GM12878 (cell line): ENCODE measurements around the gene SPATA32. TPM values are rescaled to one million over a fixed set of nuclear protein-coding genes. Genes with fewer than 3 reads are reported as not detected.
A peak's percentile ranks its signal among the peaks of the same experiment; 100 is the strongest.

Experiments used
- ATAC-seq: fragments of 200-7000 bp; cut with Tn5 transposase; 3 replicates; pipeline ENCODE4 v1.9.1; 2020; ENCODE audit warnings: mild to moderate bottlenecking, moderate library complexity
- BruUV-seq: library from RNA; stranded (reverse); fragments of 400-500 nt; replicated peaks from 2 replicates; lab custom pipeline; 2021; lab: Mats Ljungman, UMichigan
- CTCF ChIA-PET: fragments of 300-600 bp; sonication (Branson Sonifier 250); formaldehyde crosslinking; extraction: SDS; loops from one replicate; lab custom pipeline; 2021; ENCODE audit warnings: inconsistent platforms; lab: Yijun Ruan, JAX
- POLR2A ChIA-PET: fragments of 350-600 bp; formaldehyde crosslinking; extraction: SDS; loops from one replicate; lab custom pipeline; 2021; ENCODE audit warnings: inconsistent platforms; lab: Charles Lee
- RAD21 ChIA-PET: fragments of 300-600 bp; sonication (Branson Sonifier 250); formaldehyde crosslinking; loops from one replicate; lab custom pipeline; 2023; ENCODE audit warnings: antibody characterized with exemption; ENCODE audit not compliant: unreplicated experiment; lab: Charles Lee
- SMC1A ChIA-PET: fragments of 300-600 bp; sonication (Branson Sonifier 250); formaldehyde crosslinking; loops from one replicate; lab custom pipeline; 2023; ENCODE audit not compliant: unreplicated experiment, uncharacterized antibody; lab: Charles Lee
- DNase-seq: peaks from one replicate; pipeline ENCODE4 v3.0.0-alpha.2; 2011; ENCODE audit warnings: low read depth, low spot score
- FAIRE-seq: peaks from 3 replicates; lab custom pipeline; 2011; peaks lifted over from hg19 to GRCh38; lab: Jason Lieb, UNC
- H2AFZ ChIP-seq: 2 replicates; pipeline ENCODE4 v1.6.0; 2011; ENCODE audit warnings: low read depth, low read length, control low read depth; ENCODE audit not compliant: control insufficient read depth
- H3K27ac ChIP-seq: 2 replicates; pipeline ENCODE4 v1.5.1; 2011; ENCODE audit warnings: control low read depth; ENCODE audit not compliant: control insufficient read depth, insufficient read depth
- H3K27me3 ChIP-seq, 2 experiments: replicated peaks in 1 of 2; 2 replicates each; pipeline versions ENCODE4 v1.6.0 to v1.6.1; 2011; ENCODE audit warnings: low read length in 1 of 2; ENCODE audit not compliant: control insufficient read depth in 2 of 2, insufficient read depth in 2 of 2
- H3K36me3 ChIP-seq, 2 experiments: 2 replicates each; pipeline ENCODE4 v1.5.1; 2011; ENCODE audit warnings: low read length in 1 of 2; ENCODE audit not compliant: control insufficient read depth in 2 of 2, insufficient read depth in 2 of 2
- H3K4me1 ChIP-seq: 2 replicates; pipeline ENCODE4 v1.6.1; 2011; ENCODE audit warnings: mild to moderate bottlenecking, low read length, moderate library complexity, mixed read lengths; ENCODE audit not compliant: control insufficient read depth, insufficient read depth
- H3K4me2 ChIP-seq: 2 replicates; pipeline ENCODE4 v1.6.0; 2011; ENCODE audit warnings: control low read depth; ENCODE audit not compliant: control insufficient read depth, insufficient read depth
- H3K4me3 ChIP-seq: fragments of 200-600 bp; sonication (generic); 2 replicates; pipeline ENCODE4 v1.5.1; 2016
- H3K79me2 ChIP-seq: 2 replicates; pipeline ENCODE4 v1.6.0; 2011; ENCODE audit warnings: low read length; ENCODE audit not compliant: control insufficient read depth, insufficient read depth
- H3K9ac ChIP-seq: 2 replicates; pipeline ENCODE4 v1.8.0; 2011; ENCODE audit warnings: low read length, control low read depth, mixed read lengths; ENCODE audit not compliant: control insufficient read depth, insufficient read depth
- H3K9me3 ChIP-seq: replicated peaks from 3 replicates; pipeline ENCODE4 v1.5.1; 2011; ENCODE audit warnings: mild to moderate bottlenecking, low read length; ENCODE audit not compliant: control insufficient read depth, insufficient read depth
- H4K20me1 ChIP-seq: 2 replicates; pipeline ENCODE4 v1.6.0; 2011; ENCODE audit not compliant: control insufficient read depth, insufficient read depth
- BRCA1 ChIP-seq: IDR thresholded peaks from 2 replicates; pipeline ENCODE4 v1.6.1; 2011; ENCODE audit warnings: low read depth, low read length, improper control_type of control experiment
- CUX1 ChIP-seq: IDR thresholded peaks from 2 replicates; pipeline ENCODE4 v1.6.1; 2012; ENCODE audit warnings: improper control_type of control experiment, low read depth, low read length; ENCODE audit not compliant: insufficient replicate concordance
- EP300 ChIP-seq, 2 experiments: fragments of 150-350 bp in 1 of 2; IDR thresholded peaks; 2 replicates each; pipeline ENCODE4 v1.6.1; 2011 to 2012; ENCODE audit warnings: low read depth in 2 of 2, low read length in 2 of 2, borderline replicate concordance in 1 of 2, improper control_type of control experiment in 1 of 2, inconsistent platforms in 1 of 2; ENCODE audit not compliant: control insufficient read depth in 1 of 2
- EZH2 ChIP-seq: IDR thresholded peaks from 2 replicates; pipeline ENCODE4 v1.6.1; 2012; ENCODE audit warnings: low read depth, mild to moderate bottlenecking, control low read depth, inconsistent platforms, low read length, borderline replicate concordance; ENCODE audit not compliant: control insufficient read depth
- HDAC6 ChIP-seq: fragments of 200-600 bp; sonication (generic); IDR thresholded peaks from one replicate; pipeline ENCODE4 v1.8.0; 2017; ENCODE audit warnings: antibody characterized with exemption; ENCODE audit not compliant: unreplicated experiment
- LARP7 ChIP-seq: fragments of 450-650 bp; IDR thresholded peaks from 2 replicates; pipeline ENCODE4 v1.6.1; 2017; ENCODE audit warnings: mild to moderate bottlenecking
- MYC ChIP-seq: IDR thresholded peaks from 2 replicates; pipeline ENCODE4 v1.6.1; 2011; ENCODE audit warnings: mild to moderate bottlenecking, low read length, moderate library complexity, inconsistent platforms; ENCODE audit not compliant: insufficient read depth, insufficient replicate concordance, insufficient read length, severe bottlenecking
- NR2C1 ChIP-seq: fragments of 450-650 bp; IDR thresholded peaks from 2 replicates; pipeline ENCODE4 v1.6.1; 2017; ENCODE audit warnings: antibody characterized with exemption, mild to moderate bottlenecking, moderate library complexity
- POU2F2 ChIP-seq: IDR thresholded peaks from 3 replicates; pipeline ENCODE4 v1.6.1; 2011; ENCODE audit warnings: low read depth, mild to moderate bottlenecking, low read length, borderline replicate concordance
- SMARCA5 ChIP-seq: fragments of 450-650 bp; IDR thresholded peaks from 2 replicates; pipeline ENCODE4 v1.6.1; 2017; ENCODE audit warnings: mild to moderate bottlenecking
- WGBS: methylation state at CpG from one replicate; pipeline ENCODE4 v1.1.6; 2016; ENCODE audit warnings: low lambda C conversion rate; ENCODE audit not compliant: insufficient replicate concordance, insufficient coverage; ENCODE audit errors: missing lambda C conversion rate; 5-methylcytosine and 5-hydroxymethylcytosine counted together
- in situ Hi-C: fragments of 300-500 bp; cut with MboI; formaldehyde crosslinking; loops from 9 replicates; pipeline ENCODE4 v1.14.3; 2018; ENCODE audit warnings: mixed read lengths
- intact Hi-C: fragments of 100-400 bp; cut with micrococcal nuclease; formaldehyde crosslinking; loops from one replicate; pipeline ENCODE4 v1.14.2; 2022; ENCODE audit not compliant: unreplicated experiment
- polyA plus RNA-seq, 11 experiments: library from polyadenylated mRNA; depleted of rRNA in 4 of 11; unstranded in 6 of 11; stranded (reverse) in 5 of 11; fragments of >200 nt; fragmentation: Nextera tagmentation in 4 of 11; fragmentation: Illumina TruSeq in 1 of 11; extraction: Ambion mirVana in 4 of 11; extraction: Trizol in 1 of 11; gene quantifications; 1 replicate in 1 of 11; 2 replicates in 10 of 11; pipeline versions ENCODE4 v1.2.1 to v1.2.3, GENCODE V29; 2011 to 2016; ENCODE audit warnings: inconsistent platforms in 2 of 11, missing spikeins in 2 of 11, low read depth in 1 of 11
- total RNA-seq, 4 experiments: library from RNA; depleted of rRNA in 3 of 4; stranded (reverse); fragments of >200 nt in 3 of 4; fragmentation: Illumina TruSeq in 1 of 4; extraction: Trizol in 1 of 4; gene quantifications; 2 replicates each; pipeline versions ENCODE4 v1.2.1 to v1.2.3, GENCODE V29; 2013 to 2021
- TF ChIP-seq, protein P1 (sequence below): fragments of 450-650 bp; IDR thresholded peaks from 2 replicates; pipeline ENCODE4 v1.6.1; 2017; ENCODE audit warnings: mild to moderate bottlenecking, moderate library complexity
- TF ChIP-seq, protein P2 (sequence below): IDR thresholded peaks from 2 replicates; pipeline ENCODE4 v1.6.1; 2012; ENCODE audit warnings: low read depth, low read length, improper control_type of control experiment

The SPATA32 gene
- total and polyA plus RNA-seq, 10 of the 15 experiments (the other 5 are each of a cell fraction or from before 2014, with no cell fraction given): 0.03 to 0.35 (median 0.11) TPM; not detected in 3

DNA sequence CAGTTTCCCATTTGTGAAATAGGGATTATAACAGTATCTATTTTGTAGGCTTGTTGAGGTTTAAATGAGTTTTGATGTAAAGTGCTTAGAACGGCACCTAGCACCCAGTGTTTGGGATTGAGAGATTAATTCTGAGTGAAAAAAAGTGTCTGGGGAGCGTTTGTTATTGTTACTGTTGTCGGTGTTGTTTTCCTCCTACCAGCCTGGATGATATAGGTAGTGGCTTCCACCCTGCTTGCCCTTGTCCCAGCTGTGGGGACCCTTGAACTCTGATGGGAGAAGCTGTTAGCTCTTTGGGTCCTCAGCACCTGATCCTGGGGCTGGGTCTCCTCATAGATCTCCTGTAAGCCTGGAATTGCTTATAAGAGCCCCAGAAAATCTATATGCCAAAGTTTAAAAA lies 35.3 kb downstream of the SPATA32 start:
- peaks cover 94% of the 10 kb centered on the region for H3K79me2 ChIP-seq
- TF ChIP-seq, protein P1, sequence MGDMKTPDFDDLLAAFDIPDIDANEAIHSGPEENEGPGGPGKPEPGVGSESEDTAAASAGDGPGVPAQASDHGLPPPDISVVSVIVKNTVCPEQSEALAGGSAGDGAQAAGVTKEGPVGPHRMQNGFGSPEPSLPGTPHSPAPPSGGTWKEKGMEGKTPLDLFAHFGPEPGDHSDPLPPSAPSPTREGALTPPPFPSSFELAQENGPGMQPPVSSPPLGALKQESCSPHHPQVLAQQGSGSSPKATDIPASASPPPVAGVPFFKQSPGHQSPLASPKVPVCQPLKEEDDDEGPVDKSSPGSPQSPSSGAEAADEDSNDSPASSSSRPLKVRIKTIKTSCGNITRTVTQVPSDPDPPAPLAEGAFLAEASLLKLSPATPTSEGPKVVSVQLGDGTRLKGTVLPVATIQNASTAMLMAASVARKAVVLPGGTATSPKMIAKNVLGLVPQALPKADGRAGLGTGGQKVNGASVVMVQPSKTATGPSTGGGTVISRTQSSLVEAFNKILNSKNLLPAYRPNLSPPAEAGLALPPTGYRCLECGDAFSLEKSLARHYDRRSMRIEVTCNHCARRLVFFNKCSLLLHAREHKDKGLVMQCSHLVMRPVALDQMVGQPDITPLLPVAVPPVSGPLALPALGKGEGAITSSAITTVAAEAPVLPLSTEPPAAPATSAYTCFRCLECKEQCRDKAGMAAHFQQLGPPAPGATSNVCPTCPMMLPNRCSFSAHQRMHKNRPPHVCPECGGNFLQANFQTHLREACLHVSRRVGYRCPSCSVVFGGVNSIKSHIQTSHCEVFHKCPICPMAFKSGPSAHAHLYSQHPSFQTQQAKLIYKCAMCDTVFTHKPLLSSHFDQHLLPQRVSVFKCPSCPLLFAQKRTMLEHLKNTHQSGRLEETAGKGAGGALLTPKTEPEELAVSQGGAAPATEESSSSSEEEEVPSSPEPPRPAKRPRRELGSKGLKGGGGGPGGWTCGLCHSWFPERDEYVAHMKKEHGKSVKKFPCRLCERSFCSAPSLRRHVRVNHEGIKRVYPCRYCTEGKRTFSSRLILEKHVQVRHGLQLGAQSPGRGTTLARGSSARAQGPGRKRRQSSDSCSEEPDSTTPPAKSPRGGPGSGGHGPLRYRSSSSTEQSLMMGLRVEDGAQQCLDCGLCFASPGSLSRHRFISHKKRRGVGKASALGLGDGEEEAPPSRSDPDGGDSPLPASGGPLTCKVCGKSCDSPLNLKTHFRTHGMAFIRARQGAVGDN: no peak
- TF ChIP-seq POU2F2: no peak
- peak; percentile 10 for TF ChIP-seq CUX1
- no peak for TF ChIP-seq EZH2
- 0 out of 2 replicates have a peak, but pooled peaks have one; percentile 55 for TF ChIP-seq LARP7
- TF ChIP-seq, protein P2, sequence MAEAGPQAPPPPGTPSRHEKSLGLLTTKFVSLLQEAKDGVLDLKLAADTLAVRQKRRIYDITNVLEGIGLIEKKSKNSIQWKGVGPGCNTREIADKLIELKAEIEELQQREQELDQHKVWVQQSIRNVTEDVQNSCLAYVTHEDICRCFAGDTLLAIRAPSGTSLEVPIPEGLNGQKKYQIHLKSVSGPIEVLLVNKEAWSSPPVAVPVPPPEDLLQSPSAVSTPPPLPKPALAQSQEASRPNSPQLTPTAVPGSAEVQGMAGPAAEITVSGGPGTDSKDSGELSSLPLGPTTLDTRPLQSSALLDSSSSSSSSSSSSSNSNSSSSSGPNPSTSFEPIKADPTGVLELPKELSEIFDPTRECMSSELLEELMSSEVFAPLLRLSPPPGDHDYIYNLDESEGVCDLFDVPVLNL: no peak
- TF ChIP-seq SMARCA5: peak; percentile 3; the same call in 1 of the 2 replicates
- no peak for TF ChIP-seq NR2C1
- no peak for TF ChIP-seq BRCA1
- no peak for TF ChIP-seq MYC
- no peak for TF ChIP-seq EP300 (IDR thresholded peaks at IDR 0.05; ENCODE audit: borderline replicate concordance in 1 of 2, control insufficient read depth in 1 of 2, low read depth in 2 of 2, low read length in 2 of 2)
- TF ChIP-seq HDAC6: no peak

More for the DNA sequence above, 35.3 kb downstream of the SPATA32 start:
- Histone ChIP-seq H3K27me3 (no peaks in the 10 kb centered on the region), H4K20me1 (no peaks in the 10 kb centered on the region), H2AFZ (no peak overlapping the region), H3K36me3 (peaks cover 0 to 3% of the 10 kb centered on the region in 2 experiments; a peak in 1 of 4 replicates), H3K9ac (peak overlapping the region; percentile 92), H3K4me3 (peak overlapping the region; percentile 89), H3K4me1 (peaks cover 74% of the 10 kb centered on the region), H3K27ac (peak overlapping the region; percentile 100), H3K9me3 (no peaks in the 10 kb centered on the region), H3K4me2 (peak overlapping the region; percentile 100)
- ATAC-seq (no peak), DNase-seq (no peak), FAIRE-seq (no peak)
- intact Hi-C loops: loop anchor here (5.0 kb wide), 1 partner anchor 91 kb away; the partner anchor contains the start of gene MAP3K14
- WGBS: 0% methylated on average over 3 of the region's 3 CpGs
- in situ Hi-C loops: no loop called here
- RAD21 ChIA-PET: interaction anchor here (0.7 to 2.3 kb wide), 18 partner anchors 9 to 158 kb away, joined by 3 to 22 read pairs (median 4); partner anchors contain the start of genes ACBD4, HEXIM1, HEXIM2 and MAP3K14
- BruUV-seq: TSS peak; percentile 50
- SMC1A ChIA-PET: interaction anchor here (0.7 to 4.6 kb wide), 14 partner anchors 9 to 166 kb away, joined by 3 to 22 read pairs (median 4); partner anchors contain the start of genes ACBD4, HEXIM2 and MAP3K14
- POLR2A ChIA-PET: interaction anchor here (0.5 to 11.4 kb wide), 15 partner anchors 8 to 205 kb away, joined by 3 to 140 read pairs (median 4); partner anchors contain the start of genes HEXIM1, HEXIM2 and MAP3K14
- CTCF ChIA-PET: interaction anchor here (0.8 to 2.7 kb wide), 11 partner anchors 9 to 202 kb away, joined by 4 to 26 read pairs (median 7); partner anchors contain the start of genes ACBD4, HEXIM1, HEXIM2 and MAP3K14
